ENCODE data around the gene CFAP46. TPM values are rescaled to one million over a fixed set of nuclear protein-coding genes. Genes with fewer than 3 reads are reported as not detected.

CFAP46 gene
- total RNA-seq, 1 donor: under 0.01 TPM

- H3K36me3 ChIP-seq (ENCODE audit: insufficient read depth, low read length): peaks cover 4% of the 10 kb centered on the region
- H4K20me1 ChIP-seq (ENCODE audit: insufficient read depth, low read length): no peaks in the 10 kb centered on the region
- H3K79me2 ChIP-seq (ENCODE audit: insufficient read depth, low read length): no peaks in the 10 kb centered on the region
- no peaks in the 10 kb centered on the region for H3K9me3 ChIP-seq (ENCODE audit: low read depth, low read length)
- H3K4me2 ChIP-seq (ENCODE audit: insufficient read depth, low read length): no peak overlapping the region
- H3K4me3 ChIP-seq (ENCODE audit: insufficient read depth, low read length): no peak overlapping the region
- no peak overlapping the region for H3K27ac ChIP-seq (ENCODE audit: low read depth, low read length)
- TF ChIP-seq, protein P1, sequence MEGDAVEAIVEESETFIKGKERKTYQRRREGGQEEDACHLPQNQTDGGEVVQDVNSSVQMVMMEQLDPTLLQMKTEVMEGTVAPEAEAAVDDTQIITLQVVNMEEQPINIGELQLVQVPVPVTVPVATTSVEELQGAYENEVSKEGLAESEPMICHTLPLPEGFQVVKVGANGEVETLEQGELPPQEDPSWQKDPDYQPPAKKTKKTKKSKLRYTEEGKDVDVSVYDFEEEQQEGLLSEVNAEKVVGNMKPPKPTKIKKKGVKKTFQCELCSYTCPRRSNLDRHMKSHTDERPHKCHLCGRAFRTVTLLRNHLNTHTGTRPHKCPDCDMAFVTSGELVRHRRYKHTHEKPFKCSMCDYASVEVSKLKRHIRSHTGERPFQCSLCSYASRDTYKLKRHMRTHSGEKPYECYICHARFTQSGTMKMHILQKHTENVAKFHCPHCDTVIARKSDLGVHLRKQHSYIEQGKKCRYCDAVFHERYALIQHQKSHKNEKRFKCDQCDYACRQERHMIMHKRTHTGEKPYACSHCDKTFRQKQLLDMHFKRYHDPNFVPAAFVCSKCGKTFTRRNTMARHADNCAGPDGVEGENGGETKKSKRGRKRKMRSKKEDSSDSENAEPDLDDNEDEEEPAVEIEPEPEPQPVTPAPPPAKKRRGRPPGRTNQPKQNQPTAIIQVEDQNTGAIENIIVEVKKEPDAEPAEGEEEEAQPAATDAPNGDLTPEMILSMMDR (IDR thresholded peaks at IDR 0.05; ENCODE audit: extremely low read depth, low read depth, low read length): no peak
- no peak for DNase-seq (ENCODE audit: insufficient read length, low spot score, missing footprints)
- no peaks in the 10 kb centered on the region for H3K4me1 ChIP-seq (ENCODE audit: insufficient read depth, low read length)
- H3K27me3 ChIP-seq (ENCODE audit: insufficient read depth, low read length): no peaks in the 10 kb centered on the region
- no peak overlapping the region for H2AFZ ChIP-seq (ENCODE audit: low read length)
Observed at GRCh38 chr10:132777441-132777840, 164.9 kb downstream of the CFAP46 start.

DNA sequence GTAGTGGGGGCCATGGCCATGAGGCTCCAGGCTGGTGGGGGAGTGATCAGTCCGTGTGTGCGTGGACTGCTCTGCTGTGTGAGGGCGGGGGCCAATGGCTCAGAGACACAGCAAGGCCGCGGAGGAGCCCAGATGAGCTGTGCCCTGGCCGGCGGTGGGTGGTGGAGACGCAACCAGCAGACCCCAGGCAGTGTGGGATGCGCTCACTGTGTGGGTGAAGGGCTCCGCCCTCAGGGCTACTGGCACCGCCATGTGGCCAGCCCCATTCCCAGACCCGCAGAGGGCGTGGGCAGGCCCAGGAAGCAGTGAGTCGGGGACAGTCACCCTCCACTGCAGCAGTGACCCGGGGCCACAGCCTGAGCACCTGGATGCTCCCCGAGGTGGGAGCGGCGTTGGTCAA, 165.5 kb downstream of the CFAP46 start:
- TF ChIP-seq, protein P1 (IDR thresholded peaks at IDR 0.05; ENCODE audit: extremely low read depth, low read depth, low read length): no peak
- H4K20me1 ChIP-seq (ENCODE audit: insufficient read depth, low read length): no peaks in the 10 kb centered on the region

GRCh38 chr10:132776186-132776585, 166.2 kb downstream of the CFAP46 start:
- TF ChIP-seq, protein P1 (IDR thresholded peaks at IDR 0.05; ENCODE audit: extremely low read depth, low read depth, low read length): no peak
- Histone ChIP-seq H3K4me3 (ENCODE audit: insufficient read depth, low read length) (no peak overlapping the region), H4K20me1 (ENCODE audit: insufficient read depth, low read length) (no peaks in the 10 kb centered on the region), H3K27ac (ENCODE audit: low read depth, low read length) (no peak overlapping the region), H3K36me3 (ENCODE audit: insufficient read depth, low read length) (no peaks in the 10 kb centered on the region), H3K4me1 (ENCODE audit: insufficient read depth, low read length) (no peaks in the 10 kb centered on the region), H3K27me3 (ENCODE audit: insufficient read depth, low read length) (no peaks in the 10 kb centered on the region), H2AFZ (ENCODE audit: low read length) (no peak overlapping the region), H3K4me2 (ENCODE audit: insufficient read depth, low read length) (no peak overlapping the region), H3K9me3 (ENCODE audit: low read depth, low read length) (no peaks in the 10 kb centered on the region), H3K79me2 (ENCODE audit: insufficient read depth, low read length) (no peaks in the 10 kb centered on the region)
- DNase-seq (ENCODE audit: insufficient read length, low spot score, missing footprints): no peak

More for the DNA sequence above, 165.5 kb downstream of the CFAP46 start:
- H3K4me3 ChIP-seq (ENCODE audit: insufficient read depth, low read length): no peak overlapping the region
- H3K36me3 ChIP-seq (ENCODE audit: insufficient read depth, low read length): peaks cover 2% of the 10 kb centered on the region
- H3K9me3 ChIP-seq (ENCODE audit: low read depth, low read length): no peaks in the 10 kb centered on the region
- no peak overlapping the region for H2AFZ ChIP-seq (ENCODE audit: low read length)
- H3K4me1 ChIP-seq (ENCODE audit: insufficient read depth, low read length): no peaks in the 10 kb centered on the region
- H3K27me3 ChIP-seq (ENCODE audit: insufficient read depth, low read length): no peaks in the 10 kb centered on the region
- no peaks in the 10 kb centered on the region for H3K79me2 ChIP-seq (ENCODE audit: insufficient read depth, low read length)
- H3K27ac ChIP-seq (ENCODE audit: low read depth, low read length): no peak overlapping the region
- no peak overlapping the region for H3K4me2 ChIP-seq (ENCODE audit: insufficient read depth, low read length)
- DNase-seq (ENCODE audit: insufficient read length, low spot score, missing footprints): no peak

DNA sequence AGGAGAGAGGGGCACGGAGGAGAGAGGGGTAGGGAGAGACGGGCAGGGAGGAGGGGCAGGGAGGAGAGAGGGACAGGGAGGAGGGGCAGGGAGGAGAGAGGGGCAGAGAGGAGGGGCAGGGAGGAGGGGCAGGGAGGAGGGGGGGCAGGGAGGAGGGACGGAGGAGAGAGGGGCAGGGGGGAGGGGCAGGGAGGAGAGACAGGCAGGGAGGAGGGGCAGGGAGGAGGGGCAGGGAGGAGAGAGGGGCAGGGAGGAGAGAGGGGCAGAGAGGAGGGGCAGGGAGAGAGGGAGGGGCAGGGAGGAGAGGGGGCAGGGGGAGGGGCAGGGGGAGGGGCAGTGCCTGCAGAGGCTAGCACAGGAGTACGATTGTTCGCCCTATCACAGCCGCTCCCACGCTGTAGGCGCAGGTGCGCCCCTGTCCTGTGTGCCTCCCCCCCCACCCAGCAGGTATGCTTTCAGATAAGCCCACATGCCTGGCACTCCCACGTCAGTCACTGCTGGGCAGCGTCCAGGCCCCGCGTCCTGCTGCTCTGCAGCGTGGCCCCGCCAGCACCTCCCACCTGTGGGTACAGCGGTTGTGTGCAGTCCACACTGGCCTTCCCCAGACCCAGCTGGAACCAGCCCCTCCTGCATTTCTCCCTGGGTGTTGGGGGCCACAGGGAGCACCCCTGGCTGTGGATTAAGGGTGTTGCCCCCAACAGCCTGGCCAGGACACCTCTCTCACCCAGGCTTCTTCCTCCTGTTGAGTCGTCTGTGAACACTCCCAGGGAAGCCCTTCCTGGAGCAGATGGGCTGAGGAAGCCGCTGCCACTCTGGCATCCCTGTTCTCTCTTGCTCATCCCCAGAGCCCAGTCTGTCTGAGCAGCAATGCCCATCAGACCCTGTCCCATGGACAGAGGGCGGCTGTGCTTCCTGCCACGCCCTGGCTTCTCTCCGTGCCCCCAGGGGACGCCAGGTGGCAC, 167.2 kb downstream of the CFAP46 start:
- H4K20me1 ChIP-seq (ENCODE audit: insufficient read depth, low read length): no peaks in the 10 kb centered on the region
- no peak overlapping the region for H2AFZ ChIP-seq (ENCODE audit: low read length)
- H3K36me3 ChIP-seq (ENCODE audit: insufficient read depth, low read length): no peaks in the 10 kb centered on the region
- H3K4me1 ChIP-seq (ENCODE audit: insufficient read depth, low read length): no peaks in the 10 kb centered on the region
- no peak for DNase-seq (ENCODE audit: insufficient read length, low spot score, missing footprints)
- H3K27me3 ChIP-seq (ENCODE audit: insufficient read depth, low read length): no peaks in the 10 kb centered on the region
- no peaks in the 10 kb centered on the region for H3K9me3 ChIP-seq (ENCODE audit: low read depth, low read length)
- no peaks in the 10 kb centered on the region for H3K79me2 ChIP-seq (ENCODE audit: insufficient read depth, low read length)
- no peak overlapping the region for H3K27ac ChIP-seq (ENCODE audit: low read depth, low read length)
- no peak overlapping the region for H3K4me2 ChIP-seq (ENCODE audit: insufficient read depth, low read length)
- no peak overlapping the region for H3K4me3 ChIP-seq (ENCODE audit: insufficient read depth, low read length)
- TF ChIP-seq, protein P1 (IDR thresholded peaks at IDR 0.05; ENCODE audit: extremely low read depth, low read depth, low read length): no peak
